Body of pancreas (tissue), 4 donors: ENCODE data around the gene SETBP1.

ENCODE experiments used
- CTCF ChIP-seq, 7 experiments: fragments of 450-650 bp in 4 of 7; fragments of 200-600 bp in 3 of 7; sonication (generic) in 3 of 7; IDR thresholded peaks; one replicate each; pipeline ENCODE4 v1.5.1; 2016 to 2019; ENCODE audit warnings: antibody characterized with exemption in 7 of 7
- POLR2A ChIP-seq, 3 donors: fragments of 450-650 bp; IDR thresholded peaks; one replicate each; pipeline ENCODE4 v1.6.1; 2016; ENCODE audit warnings: antibody characterized with exemption in 3 of 3, mild to moderate bottlenecking in 2 of 3

DNA sequence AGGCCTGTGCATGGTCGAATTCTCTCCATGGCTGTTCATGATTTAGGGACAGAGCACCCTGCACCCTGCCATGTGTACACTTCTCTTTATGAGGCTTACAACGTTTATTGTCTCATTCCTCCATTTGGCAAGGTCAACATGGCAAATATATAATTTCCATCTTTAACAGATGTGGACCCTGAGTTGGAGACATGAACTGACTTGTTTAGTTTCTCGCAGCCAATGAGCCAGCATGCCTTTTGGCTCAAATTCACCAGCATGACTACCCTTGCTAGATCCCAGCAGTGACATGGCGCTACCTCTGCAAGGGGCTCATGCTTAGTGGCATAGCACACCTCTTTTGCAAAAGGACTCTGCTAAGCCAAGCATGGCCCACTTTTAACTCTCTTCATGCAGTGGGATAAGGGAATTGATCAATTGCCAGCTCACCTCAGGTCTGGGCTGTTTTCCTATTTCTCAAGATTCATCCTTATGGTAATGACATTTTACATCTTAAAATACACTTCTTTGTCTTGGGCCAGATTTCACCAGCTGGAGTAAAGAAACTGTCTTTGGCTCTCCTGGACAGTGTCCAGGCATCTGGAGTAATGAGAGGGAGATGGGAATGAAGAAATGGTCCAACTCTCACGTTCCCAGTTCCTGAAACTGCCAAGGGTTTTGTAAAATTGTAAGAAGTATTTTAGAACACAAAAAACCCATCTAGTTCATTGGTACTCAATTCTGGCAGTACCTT lies 159.5 kb downstream of the SETBP1 start:
- TF ChIP-seq CTCF (IDR thresholded peaks at IDR 0.05) (no peak), POLR2A (IDR thresholded peaks at IDR 0.05) (no peak)
